GM12892 (cell line): Measurements from ENCODE around the gene ABLIM2.

Experiments
- DNase-seq: peaks from one replicate; pipeline ENCODE4 v3.0.0; 2011; ENCODE audit not compliant: insufficient read length
- FAIRE-seq: peaks from 2 replicates; lab custom pipeline; 2011; peaks lifted over from hg19 to GRCh38; lab: Jason Lieb, UNC
- POLR2A ChIP-seq: IDR thresholded peaks from 2 replicates; pipeline ENCODE4 v1.6.1; 2011; ENCODE audit warnings: low read depth, low read length, control low read depth
- POLR2AphosphoS5 ChIP-seq: IDR thresholded peaks from 2 replicates; pipeline ENCODE4 v1.6.1; 2011; ENCODE audit warnings: low read depth, low read length, control low read depth
- TAF1 ChIP-seq: IDR thresholded peaks from 2 replicates; pipeline ENCODE4 v1.6.1; 2011; ENCODE audit warnings: low read depth, mild to moderate bottlenecking, control low read depth, low read length, borderline replicate concordance

The ABLIM2 gene

DNA sequence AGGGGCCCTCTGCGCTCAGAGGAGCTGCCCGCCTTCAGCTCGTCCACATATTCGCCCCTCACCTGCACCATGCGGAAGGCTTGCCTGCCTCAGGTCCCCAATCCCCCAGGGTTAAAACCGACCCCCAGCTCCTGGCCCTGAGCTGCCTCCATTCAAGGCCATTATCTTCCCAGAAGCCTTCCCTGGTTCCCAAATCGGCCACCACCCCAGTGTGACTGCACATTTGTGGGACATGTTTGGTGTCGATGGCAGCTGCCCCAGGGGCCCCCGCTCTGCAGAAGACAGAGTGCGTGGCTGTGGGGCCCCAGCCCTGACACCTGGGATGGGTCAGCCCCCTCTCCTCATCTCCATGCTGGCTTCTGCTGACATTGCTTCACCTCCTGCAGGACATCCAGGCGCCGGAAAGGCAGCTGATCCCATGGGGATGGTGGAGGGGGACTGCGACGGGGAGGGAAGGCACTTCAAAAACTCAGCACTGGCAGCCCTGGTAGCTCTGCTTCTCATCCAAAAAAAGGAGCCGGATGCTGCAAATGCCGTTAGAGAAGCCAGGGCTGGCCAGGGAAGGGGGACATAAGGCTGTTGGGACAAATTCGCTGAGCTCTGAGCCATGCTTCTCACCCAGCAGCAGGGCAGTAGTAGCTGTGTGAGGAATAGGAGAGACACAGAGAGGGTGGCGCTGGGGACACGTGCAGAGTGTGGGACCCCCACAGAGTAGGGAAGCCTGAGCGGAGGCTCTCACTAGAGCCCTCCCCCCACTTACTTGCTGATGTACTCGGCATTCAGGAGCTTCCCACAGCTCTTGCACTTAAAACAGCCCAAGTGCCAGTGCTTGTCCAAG lies 78.5 kb downstream of the ABLIM2 start:
- DNase-seq: no peak
- no peak for TF ChIP-seq POLR2AphosphoS5
- TF ChIP-seq POLR2A: no peak
- no peak for TF ChIP-seq TAF1
- no peak for FAIRE-seq

DNA sequence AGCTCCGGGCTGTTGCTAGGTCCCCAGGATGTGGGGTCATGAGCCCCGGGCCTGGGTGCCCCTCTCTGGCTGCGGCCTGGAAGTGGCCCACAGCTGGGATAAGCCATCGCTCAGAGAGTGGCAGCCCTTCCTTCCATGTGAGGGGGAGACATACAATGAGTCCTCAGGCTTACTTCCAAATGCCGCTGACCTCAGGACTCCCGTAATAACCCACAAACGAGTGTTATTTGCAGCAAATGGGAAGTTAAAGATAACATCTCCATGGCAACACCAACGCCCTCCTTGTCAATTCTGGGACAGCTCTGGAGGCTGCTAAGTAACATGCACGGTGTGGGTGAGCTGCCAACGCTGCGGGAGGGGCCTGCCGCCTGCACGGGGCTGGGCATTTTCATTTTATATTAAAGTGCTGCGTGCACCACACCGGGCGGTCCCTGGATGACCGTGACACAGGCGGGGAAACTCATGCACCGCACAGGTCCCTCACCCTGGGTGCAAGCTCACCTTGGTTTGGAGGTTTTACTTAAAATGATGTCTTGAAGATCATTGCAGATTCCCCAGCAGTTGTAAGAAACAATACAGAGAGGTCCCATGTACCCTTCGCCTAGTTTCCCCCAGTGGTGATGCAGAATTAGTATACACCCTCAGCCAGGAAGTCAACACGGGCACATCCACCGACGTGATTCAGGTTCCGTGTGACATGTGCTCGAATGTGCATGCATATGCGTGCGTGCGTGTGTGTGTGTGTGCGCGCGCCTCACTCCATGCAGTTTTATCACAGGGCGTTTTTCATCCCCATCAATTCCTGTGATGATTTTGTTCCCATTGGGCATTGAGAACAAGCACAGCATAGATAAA lies 79.4 kb downstream of the ABLIM2 start:
- TF ChIP-seq POLR2A: no peak
- no peak for TF ChIP-seq TAF1
- TF ChIP-seq POLR2AphosphoS5: no peak
- FAIRE-seq (no peak), DNase-seq (no peak)

DNA sequence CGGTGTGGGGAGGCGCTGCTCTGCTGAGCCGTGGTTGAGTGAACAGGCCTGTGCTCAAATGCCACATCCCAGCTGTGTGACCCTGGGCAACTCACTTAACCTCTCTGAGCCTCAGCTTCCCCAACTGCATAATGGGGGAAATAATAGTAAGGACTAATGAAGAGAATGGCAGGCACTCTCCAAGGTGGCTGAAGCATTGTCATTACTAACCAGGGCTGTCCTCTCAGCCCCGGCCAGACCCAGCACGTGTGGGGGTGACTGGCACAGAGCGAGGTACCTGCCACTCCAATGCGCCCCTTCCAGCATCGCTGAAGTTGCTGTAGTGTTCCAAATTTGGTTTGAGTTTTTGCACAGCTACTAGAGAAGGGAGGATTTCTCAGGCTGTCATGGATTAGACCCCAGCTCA lies 80.0 kb downstream of the ABLIM2 start:
- DNase-seq: no peak
- FAIRE-seq: no peak
- TF ChIP-seq POLR2AphosphoS5: no peak
- no peak for TF ChIP-seq TAF1
- no peak for TF ChIP-seq POLR2A

- no peak for FAIRE-seq
- TF ChIP-seq POLR2A (no peak), TAF1 (no peak)
- DNase-seq: no peak
Observed at GRCh38 chr4:8078109-8078494, 80.5 kb downstream of the ABLIM2 start.

- FAIRE-seq (no peak), DNase-seq (no peak)
- TF ChIP-seq POLR2AphosphoS5 (no peak), POLR2A (no peak), TAF1 (no peak)
Observed at GRCh38 chr4:8077181-8078108, 81.2 kb downstream of the ABLIM2 start.

DNA sequence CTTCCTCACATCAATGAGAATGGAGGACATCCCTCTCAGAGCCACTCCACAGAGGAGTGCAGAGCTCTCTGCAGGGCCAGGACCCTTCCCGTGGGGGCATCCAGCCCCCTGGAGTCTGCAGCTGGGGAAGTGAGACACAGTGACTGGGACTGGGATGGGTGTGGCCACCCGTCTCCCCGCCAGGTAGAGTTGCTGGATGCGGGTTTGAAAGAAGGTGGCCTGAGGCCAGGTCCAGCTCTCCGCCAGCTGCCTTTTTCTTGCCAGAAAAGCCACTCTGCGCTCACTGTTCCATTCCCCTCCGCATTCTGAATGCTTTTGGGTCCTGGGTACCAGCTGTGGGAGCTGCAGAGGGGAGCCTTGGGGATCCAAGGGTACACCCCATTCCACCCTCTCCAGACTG lies 82.6 kb downstream of the ABLIM2 start:
- FAIRE-seq (no peak), DNase-seq (no peak)
- TF ChIP-seq POLR2A (no peak), POLR2AphosphoS5 (no peak), TAF1 (no peak)

DNA sequence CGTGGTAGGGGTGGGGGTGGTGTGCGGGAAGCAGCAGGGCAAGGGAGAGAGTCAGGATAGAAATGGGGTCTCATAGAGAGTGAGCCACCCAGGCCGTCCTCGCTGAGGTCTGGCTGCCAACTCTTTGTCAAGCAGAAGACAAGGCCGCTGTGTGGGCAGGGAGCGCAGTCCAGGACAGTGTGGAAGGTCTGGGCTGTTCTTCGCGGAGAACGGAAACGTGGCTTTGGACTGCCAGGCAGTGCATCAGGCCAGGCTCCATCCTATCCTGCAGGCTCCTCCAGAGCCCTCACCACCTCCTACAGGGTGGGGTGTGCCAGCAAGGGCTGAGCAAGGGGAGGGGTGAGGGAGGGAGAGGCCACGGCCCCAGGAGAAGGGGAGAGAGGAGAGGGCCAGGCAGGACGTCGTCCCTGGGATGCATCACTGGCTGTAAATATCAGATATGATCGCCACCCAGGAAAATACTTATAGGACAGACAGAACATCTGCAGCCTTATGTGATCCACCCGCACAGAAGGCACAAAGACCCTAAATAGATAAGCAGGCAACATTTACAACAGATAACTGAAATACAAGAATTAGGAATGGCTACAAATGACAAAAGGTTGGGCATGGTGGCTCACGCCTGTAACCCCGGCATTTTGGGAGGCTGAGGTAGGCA lies 85.3 kb downstream of the ABLIM2 start:
- TF ChIP-seq POLR2A (no peak), TAF1 (no peak), POLR2AphosphoS5 (no peak)
- FAIRE-seq: no peak
- DNase-seq: no peak

- no peak for DNase-seq
- FAIRE-seq: no peak
- TF ChIP-seq TAF1 (no peak), POLR2A (no peak), POLR2AphosphoS5 (no peak)
Observed at GRCh38 chr4:8072235-8072968, 86.2 kb downstream of the ABLIM2 start.

- DNase-seq: no peak
- TF ChIP-seq POLR2A (no peak), POLR2AphosphoS5 (no peak), TAF1 (no peak)
- no peak for FAIRE-seq
Observed at GRCh38 chr4:8071766-8072165, 86.8 kb downstream of the ABLIM2 start.

- DNase-seq (no peak), FAIRE-seq (no peak)
Observed at GRCh38 chr4:8070736-8071718, 87.6 kb downstream of the ABLIM2 start.

More at GRCh38 chr4:8070736-8071718, 87.6 kb downstream of the ABLIM2 start:
- TF ChIP-seq POLR2AphosphoS5 (no peak), POLR2A (no peak), TAF1 (no peak)
